GM18951 (cell line): ENCODE results near the gene GAS7.

Experiments
- POLR2A ChIP-seq: IDR thresholded peaks from 4 replicates; pipeline ENCODE4 v1.6.1; 2011; ENCODE audit warnings: mild to moderate bottlenecking; ENCODE audit not compliant: insufficient read length, insufficient read depth; ENCODE audit errors: extremely low read depth
- in situ Hi-C: fragments of 300-500 bp; cut with MboI; formaldehyde crosslinking; loops from one replicate; pipeline ENCODE4 v1.12.0; 2022; ENCODE audit warnings: low sequenced_read_pairs, mixed read lengths, inconsistent platforms; ENCODE audit not compliant: unreplicated experiment

Gene GAS7

DNA sequence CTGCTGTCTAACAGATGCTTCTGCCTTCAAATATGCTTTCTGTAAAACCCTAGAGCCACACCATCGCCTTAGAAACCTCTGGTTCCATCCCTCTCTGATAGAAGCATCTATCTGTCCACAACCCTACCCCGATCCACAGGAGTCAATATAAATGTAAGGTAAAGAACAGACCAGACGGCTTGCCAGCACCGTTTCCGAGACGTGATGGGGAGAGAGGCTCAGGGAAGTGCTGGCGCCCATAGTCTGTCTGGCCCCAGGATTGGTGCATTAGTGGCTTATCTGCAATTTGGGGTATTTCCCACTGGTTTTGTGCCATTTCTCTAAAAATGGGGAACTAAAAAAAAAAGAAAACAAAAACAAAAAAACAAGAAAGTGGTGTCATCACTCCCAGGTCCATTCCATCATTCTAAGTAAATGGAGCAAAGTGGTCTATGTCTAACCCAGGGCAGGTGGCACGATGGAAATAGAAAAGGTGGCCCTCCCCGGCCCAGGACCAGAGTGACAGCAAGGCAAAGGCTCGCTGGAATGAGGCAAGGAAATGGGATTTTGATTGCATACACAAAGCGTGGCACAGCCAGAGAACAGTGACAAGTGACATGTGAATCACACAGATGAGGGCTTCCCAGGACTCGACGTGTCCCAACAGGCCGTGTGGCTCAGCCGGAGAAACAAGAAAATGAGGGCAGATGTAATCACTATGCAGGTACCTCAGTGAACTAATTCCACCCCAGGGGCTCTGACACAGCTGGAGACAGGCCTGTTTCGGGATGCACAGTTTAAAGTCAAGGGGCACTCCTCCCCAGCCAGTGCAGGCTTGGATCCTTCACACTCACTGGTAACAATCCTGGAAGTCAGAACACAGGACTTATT is 125.6 kb downstream of the GAS7 start:
- in situ Hi-C loops, result no loop called here
- TF ChIP-seq POLR2A, result no peak

DNA sequence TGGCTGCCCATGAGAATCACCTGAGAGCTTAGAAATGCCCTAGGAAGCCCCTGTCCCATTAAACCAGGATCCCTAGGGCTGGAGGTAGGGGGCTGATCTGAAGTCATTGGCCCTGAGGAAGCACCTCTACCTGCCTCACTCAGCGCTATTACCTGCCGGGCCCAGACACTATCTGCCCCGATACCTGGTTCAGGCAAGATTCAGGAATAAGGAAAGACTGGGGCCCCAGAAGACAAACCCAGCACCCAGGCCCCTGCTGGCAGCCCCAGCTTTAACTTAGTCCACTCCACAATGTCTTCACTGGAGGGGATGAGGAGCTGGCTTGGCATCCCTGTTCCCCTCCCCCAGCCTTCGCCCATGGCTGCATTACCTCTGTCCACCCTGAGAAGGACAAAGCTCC is 126.3 kb downstream of the GAS7 start:
- no peak for TF ChIP-seq POLR2A
- in situ Hi-C loops, result no loop called here

DNA sequence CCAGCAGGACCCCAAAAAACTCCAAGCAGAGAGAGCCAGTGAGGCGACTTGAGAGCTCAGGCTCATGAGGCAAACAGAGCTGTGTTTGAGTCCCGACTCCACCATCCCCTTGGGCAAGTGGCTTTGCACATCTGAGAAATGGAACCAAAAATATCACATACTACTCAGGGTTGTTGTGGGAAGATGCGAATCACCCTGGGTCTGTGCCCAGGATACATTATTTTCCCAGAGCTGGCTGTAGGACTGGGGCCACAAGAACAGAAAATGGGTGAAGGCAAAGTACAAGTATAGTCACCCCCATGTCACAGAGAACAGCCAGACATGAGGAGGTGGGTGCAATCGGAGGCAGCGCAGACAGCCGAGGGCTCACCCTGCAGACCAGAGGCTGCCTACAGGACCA is 127.3 kb downstream of the GAS7 start:
- TF ChIP-seq POLR2A, result no peak
- in situ Hi-C loops, result no loop called here

DNA sequence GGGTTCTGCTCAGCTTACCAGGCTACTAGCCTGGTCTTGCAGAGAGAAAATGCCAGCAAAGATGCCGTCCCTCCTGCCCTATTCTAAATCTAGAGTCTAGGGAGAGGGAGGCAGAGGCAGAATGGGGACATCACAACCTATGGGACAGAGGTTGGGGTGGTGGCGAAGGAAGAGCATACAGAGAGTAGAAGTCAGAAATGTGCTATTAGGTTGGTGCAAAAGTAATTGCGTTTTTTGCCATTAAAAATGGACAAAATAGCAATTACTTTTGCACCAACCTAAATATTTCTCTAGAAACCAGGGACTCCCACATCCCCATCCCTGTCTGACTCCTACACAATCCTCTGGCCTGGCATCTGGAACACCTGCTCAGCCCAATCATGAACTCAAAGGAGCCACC is 127.7 kb downstream of the GAS7 start:
- in situ Hi-C loops, result no loop called here
- no peak for TF ChIP-seq POLR2A

DNA sequence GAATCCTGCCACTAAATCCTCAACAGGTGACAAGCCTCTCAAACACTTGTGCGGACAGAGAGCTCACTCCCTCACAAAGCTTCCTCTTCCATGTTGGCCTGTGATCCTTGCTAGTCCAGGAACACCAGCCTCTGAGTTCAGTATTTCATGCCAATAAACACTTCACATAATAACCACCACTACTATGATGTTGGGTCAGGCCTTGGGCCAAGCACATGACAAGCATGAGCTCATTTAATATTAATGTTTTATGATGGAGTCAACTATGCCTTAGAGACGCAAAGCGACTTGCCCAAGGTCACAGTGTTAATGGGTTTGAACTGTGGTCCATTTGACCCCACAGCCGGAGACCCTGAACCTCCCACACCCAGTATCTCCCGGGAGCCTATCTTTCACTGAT is 129.1 kb downstream of the GAS7 start:
- in situ Hi-C loops, result no loop called here
- TF ChIP-seq POLR2A, result no peak

DNA sequence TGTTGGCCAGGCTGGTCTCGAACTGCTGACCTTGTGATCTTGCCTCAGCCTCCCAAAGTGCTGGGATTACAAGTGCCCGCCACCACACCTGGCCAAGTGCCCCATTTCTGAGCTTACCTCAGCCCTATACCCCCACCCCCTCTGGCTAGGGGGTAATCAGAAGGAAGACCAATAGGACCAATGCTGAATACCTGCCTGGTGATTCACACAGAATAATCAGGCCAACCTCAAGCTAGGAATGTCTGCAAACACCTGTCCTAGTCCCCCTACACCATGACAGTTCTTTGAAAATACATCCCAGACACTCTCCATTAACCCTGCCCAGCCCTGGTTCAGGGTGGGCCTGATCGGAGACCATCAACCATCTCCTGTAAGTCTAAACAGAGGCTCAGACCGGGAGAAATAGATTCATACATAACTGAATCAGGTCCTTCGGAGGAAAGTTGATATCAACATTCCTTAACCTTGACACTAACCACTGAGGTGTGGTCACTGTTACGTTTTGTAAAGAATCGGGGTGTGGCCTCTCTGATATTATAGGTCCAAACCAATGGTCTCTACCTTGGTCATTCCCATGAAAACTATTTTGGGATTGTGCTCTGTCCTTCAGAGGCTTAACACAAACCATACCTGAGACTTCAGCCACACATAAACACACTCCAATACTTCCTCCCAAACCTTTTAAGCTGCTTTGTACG is 130.8 kb downstream of the GAS7 start:
- in situ Hi-C loops, result no loop called here

DNA sequence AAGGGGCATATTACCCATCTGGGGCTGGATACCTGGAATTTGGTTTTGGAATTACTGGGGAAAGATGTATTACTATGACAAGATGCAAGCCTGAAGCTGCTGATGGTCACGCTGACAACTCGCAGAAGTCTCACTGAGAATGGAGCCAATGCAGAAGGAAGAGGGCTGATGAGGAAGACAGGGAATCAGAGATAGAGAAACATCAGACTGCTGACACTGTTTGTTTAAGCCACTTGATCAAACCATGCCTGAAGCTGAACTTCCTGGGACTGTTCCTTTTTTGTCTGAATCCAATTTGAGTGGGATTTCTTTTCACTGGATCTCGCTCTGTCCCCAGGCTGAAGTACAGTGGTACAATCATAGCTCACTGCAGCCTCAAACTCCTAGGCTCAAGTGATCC is 133.9 kb downstream of the GAS7 start:
- no peak for TF ChIP-seq POLR2A
- in situ Hi-C loops, result no loop called here

More for the DNA sequence above, 130.8 kb downstream of the GAS7 start:
- TF ChIP-seq POLR2A, result no peak

DNA sequence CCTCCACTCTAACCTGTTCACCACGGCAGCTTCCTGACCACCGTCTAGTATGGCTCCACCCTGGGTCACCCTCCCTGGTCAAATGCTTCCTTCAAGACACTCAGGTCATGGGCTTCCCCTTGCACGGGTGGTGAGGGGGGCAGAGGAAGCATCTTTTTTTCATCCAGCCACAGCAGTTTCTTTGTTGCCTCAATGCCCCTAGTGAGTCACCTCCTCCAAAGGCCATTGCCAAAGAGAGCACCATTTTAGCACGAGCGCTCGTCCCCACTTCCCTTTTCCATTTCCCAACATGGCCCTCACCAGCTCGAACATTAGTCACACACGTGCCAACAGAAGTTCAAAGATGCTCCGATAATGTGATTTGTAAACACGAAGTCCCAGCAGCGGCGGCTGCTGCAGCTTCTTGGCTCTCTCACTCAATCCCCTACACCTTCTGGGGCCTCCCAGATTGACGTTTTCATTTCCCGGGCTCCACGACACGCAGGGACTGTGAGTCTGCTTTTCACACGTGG is 134.6 kb downstream of the GAS7 start:
- in situ Hi-C loops, result no loop called here

DNA sequence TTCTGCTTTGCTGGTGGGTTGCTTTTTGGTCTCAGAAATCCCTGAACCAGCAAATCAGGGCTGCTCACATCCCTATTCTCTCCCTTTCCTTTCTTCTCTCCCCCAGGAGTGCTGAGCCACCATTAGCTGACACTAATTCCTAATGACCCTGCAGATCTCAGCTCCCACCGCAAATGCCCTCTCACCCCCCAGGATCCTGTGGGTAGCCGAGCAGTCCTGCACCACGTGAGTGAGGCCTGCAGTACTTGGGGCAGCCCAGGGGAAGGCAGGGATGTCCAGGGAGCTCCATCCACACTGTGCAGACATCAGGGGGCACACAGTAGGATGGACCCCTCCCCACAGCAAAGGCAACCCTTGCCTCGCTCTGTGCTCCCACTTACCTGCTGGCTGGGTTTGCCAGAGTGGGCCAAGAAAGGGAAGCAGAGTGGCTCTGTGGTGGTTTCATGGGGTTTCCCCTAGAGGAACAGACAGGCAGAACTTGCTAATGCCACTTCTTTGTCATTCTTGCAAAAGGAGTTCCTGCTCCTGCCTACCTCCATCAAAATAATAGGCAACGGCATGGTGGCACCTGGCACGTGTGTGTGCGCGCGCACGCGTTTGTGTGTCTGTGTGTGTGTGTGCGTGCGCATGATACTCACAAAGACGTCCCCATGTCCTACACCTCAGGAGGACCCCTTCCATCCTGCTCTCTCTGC is 135.6 kb downstream of the GAS7 start:
- in situ Hi-C loops, result no loop called here
- TF ChIP-seq POLR2A, result no peak

More for the DNA sequence above, 134.6 kb downstream of the GAS7 start:
- no peak for TF ChIP-seq POLR2A

DNA sequence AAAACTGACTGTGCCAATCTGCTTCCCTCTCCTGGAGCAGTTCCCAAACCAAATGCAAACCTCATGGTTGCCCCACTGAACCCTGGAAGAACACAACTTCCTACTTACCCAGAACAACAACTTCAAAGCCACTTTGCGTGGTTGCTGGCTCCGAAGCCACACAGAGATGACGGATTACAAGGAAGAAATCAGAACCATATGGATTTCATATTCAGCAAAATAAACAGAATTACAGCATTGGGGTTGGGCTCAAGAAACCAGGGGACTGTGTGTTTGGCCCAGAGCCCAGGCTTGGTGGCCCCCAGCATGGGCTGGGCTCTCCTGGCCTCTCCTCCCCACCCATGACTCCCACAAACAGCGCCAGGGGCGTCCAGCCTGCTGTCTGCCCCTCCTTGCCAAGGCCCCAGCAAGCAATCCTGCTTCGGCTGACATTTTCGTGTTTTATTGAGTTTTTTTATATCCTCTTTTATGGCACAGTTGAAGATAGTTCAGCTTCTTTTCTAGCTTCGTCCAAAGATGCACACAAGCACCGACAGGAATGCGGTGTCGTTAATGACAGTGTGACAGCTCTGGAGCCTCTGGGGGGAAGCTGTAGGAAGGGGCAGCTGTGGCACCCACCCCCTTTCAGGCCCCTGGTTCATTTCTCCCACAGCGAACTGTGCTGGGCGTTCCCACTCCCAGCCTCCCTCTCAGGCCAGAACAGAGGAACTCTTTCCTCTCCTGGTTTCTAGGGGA is 137.1 kb downstream of the GAS7 start:
- no peak for TF ChIP-seq POLR2A
- in situ Hi-C loops, result no loop called here

GRCh38 chr17:10060526-10060925 is 137.9 kb downstream of the GAS7 start:
- TF ChIP-seq POLR2A, result no peak
- in situ Hi-C loops, result no loop called here

- in situ Hi-C loops, result no loop called here
- no peak for TF ChIP-seq POLR2A
These were observed 138.7 kb downstream of the GAS7 start for GRCh38 chr17:10059684-10060211.
